Measurements from ENCODE around the gene LRRC25.
"Not testable (repeated sequence)": the region's sequence is repeated elsewhere in the genome, so short reads cannot be mapped to it uniquely, and the experiment has no call there.

Gene LRRC25

GRCh38 chr19:18408053-18408476, 10.6 kb upstream of the LRRC25 start:
- in situ Hi-C loops (cut with HindIII; ENCODE audit: low sequenced_read_pairs): no loop called here

GRCh38 chr19:18406749-18407148, 9.3 kb upstream of the LRRC25 start:
- in situ Hi-C loops (cut with HindIII; ENCODE audit: low sequenced_read_pairs): no loop called here

GRCh38 chr19:18405754-18406153, 8.3 kb upstream of the LRRC25 start:
- in situ Hi-C loops (cut with HindIII; ENCODE audit: low sequenced_read_pairs): not testable (repeated sequence)

- in situ Hi-C loops (cut with HindIII; ENCODE audit: low sequenced_read_pairs): not testable (repeated sequence)
These were observed 5.2 kb upstream of the LRRC25 start for GRCh38 chr19:18402455-18403248.

GRCh38 chr19:18401580-18402112, 4.2 kb upstream of the LRRC25 start:
- in situ Hi-C loops (cut with HindIII; ENCODE audit: low sequenced_read_pairs): no loop called here

- in situ Hi-C loops (cut with HindIII; ENCODE audit: low sequenced_read_pairs): loop anchor here (10.0 kb wide), 2 partner anchors 134 to 204 kb away; partner anchors contain the start of gene MPV17L2
These were observed 1.6 kb upstream of the LRRC25 start for GRCh38 chr19:18399008-18399407.

GRCh38 chr19:18396471-18397241, 766 bp downstream of the LRRC25 start:
- in situ Hi-C loops (cut with HindIII; ENCODE audit: low sequenced_read_pairs): loop anchor here (10.0 kb wide), 2 partner anchors 132 to 202 kb away; partner anchors contain the start of gene MPV17L2

GRCh38 chr19:18393836-18394235, 3.6 kb downstream of the LRRC25 start:
- in situ Hi-C loops (cut with HindIII; ENCODE audit: low sequenced_read_pairs): loop anchor here (10.0 kb wide), 2 partner anchors 129 to 199 kb away; partner anchors contain the start of gene MPV17L2

GRCh38 chr19:18392926-18393325, 4.5 kb downstream of the LRRC25 start:
- in situ Hi-C loops (cut with HindIII; ENCODE audit: low sequenced_read_pairs): loop anchor here (10.0 kb wide), 2 partner anchors 128 to 198 kb away; partner anchors contain the start of gene MPV17L2

GRCh38 chr19:18392417-18392816, 5.0 kb downstream of the LRRC25 start:
- in situ Hi-C loops (cut with HindIII; ENCODE audit: low sequenced_read_pairs): loop anchor here (10.0 kb wide), 2 partner anchors 128 to 198 kb away; partner anchors contain the start of gene MPV17L2

GRCh38 chr19:18391509-18392075, 5.8 kb downstream of the LRRC25 start:
- in situ Hi-C loops (cut with HindIII; ENCODE audit: low sequenced_read_pairs): loop anchor here (10.0 kb wide), 2 partner anchors 127 to 197 kb away; partner anchors contain the start of gene MPV17L2

GRCh38 chr19:18390065-18390907, 7.1 kb downstream of the LRRC25 start:
- in situ Hi-C loops (cut with HindIII; ENCODE audit: low sequenced_read_pairs): loop anchor here (10.0 kb wide), 2 partner anchors 125 to 195 kb away; partner anchors contain the start of gene MPV17L2

- in situ Hi-C loops (cut with HindIII; ENCODE audit: low sequenced_read_pairs): loop anchor here (10.0 kb wide), 2 partner anchors 125 to 195 kb away; partner anchors contain the start of gene MPV17L2
These were observed 7.7 kb downstream of the LRRC25 start for GRCh38 chr19:18389726-18390064.

GRCh38 chr19:18388960-18389725, 8.3 kb downstream of the LRRC25 start:
- in situ Hi-C loops (cut with HindIII; ENCODE audit: low sequenced_read_pairs): no loop called here

- in situ Hi-C loops (cut with HindIII; ENCODE audit: low sequenced_read_pairs): no loop called here
These were observed 9.1 kb downstream of the LRRC25 start for GRCh38 chr19:18388100-18388959.

- in situ Hi-C loops (cut with HindIII; ENCODE audit: low sequenced_read_pairs): no loop called here
These were observed 10.7 kb downstream of the LRRC25 start for GRCh38 chr19:18386543-18387271.

- in situ Hi-C loops (cut with HindIII; ENCODE audit: low sequenced_read_pairs): no loop called here
These were observed 11.5 kb downstream of the LRRC25 start, which contains the start of gene GDF15 for GRCh38 chr19:18385675-18386542. Gene GDF15 (plus strand): TSS chr19:18386158. CDS start chr19:18386190, 32 bp downstream.

Measured in endothelial cell of hepatic sinusoid (primary cell).